ENCODE results near the gene SV2B.

The SV2B gene

GRCh38 chr15:91118817-91119590 lies 18.9 kb downstream of the SV2B start:
- Mint-ChIP-seq H3K27ac (no peak overlapping the region), H3K9me3 (no peaks in the 10 kb centered on the region), H3K36me3 (ENCODE audit: low read depth) (no peaks in the 10 kb centered on the region), H3K4me3 (no peak overlapping the region), H3K4me1 (no peaks in the 10 kb centered on the region), H3K27me3 (peaks cover 32% of the 10 kb centered on the region)
- no peak for DNase-seq
- no peak for ATAC-seq

- Mint-ChIP-seq H3K4me1 (no peaks in the 10 kb centered on the region), H3K9me3 (no peaks in the 10 kb centered on the region), H3K27ac (no peak overlapping the region), H3K36me3 (ENCODE audit: low read depth) (no peaks in the 10 kb centered on the region), H3K4me3 (no peak overlapping the region), H3K27me3 (peaks cover 31% of the 10 kb centered on the region)
- no peak for DNase-seq
- ATAC-seq, result no peak
These were observed 22.2 kb downstream of the SV2B start for GRCh38 chr15:91122296-91122695.

DNA sequence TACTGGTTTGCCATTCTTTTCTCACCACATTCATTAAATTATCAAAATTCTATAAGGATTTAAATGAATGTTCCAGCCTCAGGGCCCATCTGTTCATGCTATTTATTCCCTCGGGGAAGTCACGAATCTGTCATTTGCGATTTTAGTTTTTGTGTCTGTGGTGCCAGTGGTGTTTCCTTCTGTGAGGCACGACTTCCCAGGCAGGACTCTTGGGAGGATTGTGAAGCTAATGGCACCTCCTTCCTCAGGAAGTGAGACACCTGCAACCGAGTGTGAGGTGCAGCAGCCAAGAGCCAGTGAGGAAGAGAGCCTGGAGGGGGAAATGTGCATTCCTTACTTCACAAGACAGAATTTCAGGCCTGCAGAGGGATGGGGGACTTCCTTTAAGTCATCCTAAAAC lies 24.1 kb downstream of the SV2B start:
- no peaks in the 10 kb centered on the region for H3K4me1 Mint-ChIP-seq
- no peak overlapping the region for H3K4me3 Mint-ChIP-seq
- ATAC-seq, result no peak
- no peak for DNase-seq
- no peak overlapping the region for H3K27ac Mint-ChIP-seq
- no peaks in the 10 kb centered on the region for H3K9me3 Mint-ChIP-seq
- H3K27me3 Mint-ChIP-seq, result peaks cover 27% of the 10 kb centered on the region
- H3K36me3 Mint-ChIP-seq (ENCODE audit: low read depth), result no peaks in the 10 kb centered on the region

DNA sequence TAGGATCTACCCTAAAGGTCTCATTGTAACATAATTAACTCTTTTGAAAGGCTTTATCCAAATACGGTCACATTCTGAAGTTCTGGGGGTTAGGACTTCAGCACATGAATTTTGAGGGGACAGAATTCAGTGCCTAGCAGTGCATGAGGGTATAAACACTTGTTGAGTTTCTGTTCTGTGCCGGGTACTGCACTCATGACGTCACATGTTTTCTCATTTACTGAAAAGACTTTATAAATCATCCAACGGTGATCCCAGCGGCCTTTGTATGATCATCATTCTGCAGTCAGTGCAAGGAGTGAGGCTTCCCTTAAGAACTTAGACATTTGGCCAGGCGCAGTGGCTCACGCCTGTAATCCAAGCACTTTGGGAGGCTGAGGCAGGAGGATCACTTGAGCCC lies 25.1 kb downstream of the SV2B start:
- peaks cover 23% of the 10 kb centered on the region for H3K27me3 Mint-ChIP-seq
- no peak for ATAC-seq
- no peaks in the 10 kb centered on the region for H3K9me3 Mint-ChIP-seq
- H3K4me3 Mint-ChIP-seq, result no peak overlapping the region
- DNase-seq, result no peak
- no peak overlapping the region for H3K27ac Mint-ChIP-seq
- H3K4me1 Mint-ChIP-seq, result no peaks in the 10 kb centered on the region
- no peaks in the 10 kb centered on the region for H3K36me3 Mint-ChIP-seq (ENCODE audit: low read depth)

DNA sequence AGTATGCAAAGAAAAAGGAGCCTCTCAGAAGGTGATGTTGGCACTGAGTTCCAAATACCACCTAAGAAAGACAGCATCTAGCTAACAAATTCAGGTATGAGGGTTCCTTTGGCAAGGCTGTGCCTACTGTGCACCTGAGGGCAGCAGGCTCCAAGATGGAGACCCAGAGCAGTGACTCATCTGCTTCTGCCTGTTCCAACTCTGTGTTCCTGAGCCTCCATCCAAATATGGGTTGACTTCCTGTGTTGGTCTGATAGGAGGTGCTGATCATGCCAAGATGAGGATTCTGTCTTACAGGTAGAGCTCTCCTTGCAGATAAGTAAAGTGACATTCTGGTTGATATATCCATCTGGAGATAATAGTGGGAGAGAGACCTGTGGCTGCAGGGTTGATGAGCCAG lies 26.0 kb downstream of the SV2B start:
- DNase-seq (no peak), ATAC-seq (no peak)
- H3K9me3 Mint-ChIP-seq, result no peaks in the 10 kb centered on the region
- H3K4me1 Mint-ChIP-seq, result no peaks in the 10 kb centered on the region
- no peak overlapping the region for H3K27ac Mint-ChIP-seq
- no peaks in the 10 kb centered on the region for H3K36me3 Mint-ChIP-seq (ENCODE audit: low read depth)
- no peak overlapping the region for H3K4me3 Mint-ChIP-seq
- peaks cover 20% of the 10 kb centered on the region for H3K27me3 Mint-ChIP-seq

DNA sequence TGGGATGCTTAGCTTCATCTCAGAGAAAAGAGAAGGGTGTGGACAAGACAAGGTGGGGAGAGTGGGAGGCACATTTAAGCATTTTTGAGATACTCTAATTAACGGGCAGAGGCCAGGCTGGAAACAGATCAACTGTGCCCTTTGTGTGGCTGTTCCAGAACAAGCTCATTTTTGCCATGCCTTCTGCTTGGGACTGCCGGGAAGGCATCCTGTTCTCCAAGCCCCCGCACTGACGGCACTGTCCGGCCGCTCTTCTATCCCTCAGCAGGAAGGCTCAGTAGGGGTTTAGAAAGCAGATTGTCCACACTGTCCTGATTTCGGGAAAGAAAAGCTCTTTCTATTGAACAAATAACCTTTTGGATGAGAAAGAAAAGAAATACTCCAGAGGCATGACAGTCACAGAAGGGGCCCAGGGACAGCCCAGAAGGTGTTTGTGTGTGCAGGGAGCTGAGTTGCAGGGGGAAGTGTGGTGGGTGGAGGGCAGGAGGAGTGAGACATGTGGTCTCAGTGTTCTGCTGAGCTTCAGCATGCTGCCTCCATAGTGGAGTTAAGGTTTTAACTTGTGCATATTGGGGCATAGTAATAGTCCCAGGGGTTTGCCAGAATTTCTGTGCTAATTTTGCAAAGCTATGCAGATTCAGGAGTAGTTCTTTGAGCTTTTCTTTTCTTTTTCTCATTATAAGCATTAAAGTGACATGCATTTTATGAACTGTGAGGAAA lies 27.3 kb downstream of the SV2B start:
- no peaks in the 10 kb centered on the region for H3K9me3 Mint-ChIP-seq
- H3K27ac Mint-ChIP-seq, result no peak overlapping the region
- ATAC-seq, result no peak
- H3K4me1 Mint-ChIP-seq, result no peaks in the 10 kb centered on the region
- no peaks in the 10 kb centered on the region for H3K36me3 Mint-ChIP-seq (ENCODE audit: low read depth)
- H3K27me3 Mint-ChIP-seq, result peaks cover 17% of the 10 kb centered on the region
- H3K4me3 Mint-ChIP-seq, result no peak overlapping the region
- no peak for DNase-seq

DNA sequence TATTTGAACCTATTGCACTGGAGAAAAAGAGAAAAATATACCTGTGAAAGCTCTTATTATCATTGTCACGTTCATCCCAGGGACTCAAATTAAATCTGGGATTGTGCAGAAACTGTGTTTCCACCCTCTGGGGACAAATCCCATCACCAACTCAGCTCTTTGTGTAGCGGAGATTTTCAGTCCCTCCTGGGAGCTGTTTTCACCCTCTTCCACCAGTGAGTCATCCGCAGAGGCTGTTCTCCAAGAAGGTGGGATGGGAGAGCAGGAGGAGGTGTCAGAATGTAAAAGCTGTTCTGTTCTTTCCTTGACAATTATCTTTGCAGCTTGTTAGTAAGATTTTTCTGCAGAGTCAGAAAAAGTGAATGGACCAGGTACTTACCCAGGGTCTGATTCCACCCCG lies 28.0 kb downstream of the SV2B start:
- no peak for DNase-seq
- H3K4me1 Mint-ChIP-seq, result no peaks in the 10 kb centered on the region
- peaks cover 13% of the 10 kb centered on the region for H3K27me3 Mint-ChIP-seq
- H3K27ac Mint-ChIP-seq, result no peak overlapping the region
- no peak overlapping the region for H3K4me3 Mint-ChIP-seq
- H3K36me3 Mint-ChIP-seq (ENCODE audit: low read depth), result no peaks in the 10 kb centered on the region
- no peaks in the 10 kb centered on the region for H3K9me3 Mint-ChIP-seq
- ATAC-seq, result no peak

GRCh38 chr15:91129436-91129835 lies 29.4 kb downstream of the SV2B start:
- H3K27me3 Mint-ChIP-seq, result peaks cover 15% of the 10 kb centered on the region
- no peak overlapping the region for H3K27ac Mint-ChIP-seq
- DNase-seq (no peak), ATAC-seq (no peak)
- H3K36me3 Mint-ChIP-seq (ENCODE audit: low read depth), result no peaks in the 10 kb centered on the region
- H3K4me3 Mint-ChIP-seq, result no peak overlapping the region
- H3K4me1 Mint-ChIP-seq, result no peaks in the 10 kb centered on the region
- no peaks in the 10 kb centered on the region for H3K9me3 Mint-ChIP-seq

DNA sequence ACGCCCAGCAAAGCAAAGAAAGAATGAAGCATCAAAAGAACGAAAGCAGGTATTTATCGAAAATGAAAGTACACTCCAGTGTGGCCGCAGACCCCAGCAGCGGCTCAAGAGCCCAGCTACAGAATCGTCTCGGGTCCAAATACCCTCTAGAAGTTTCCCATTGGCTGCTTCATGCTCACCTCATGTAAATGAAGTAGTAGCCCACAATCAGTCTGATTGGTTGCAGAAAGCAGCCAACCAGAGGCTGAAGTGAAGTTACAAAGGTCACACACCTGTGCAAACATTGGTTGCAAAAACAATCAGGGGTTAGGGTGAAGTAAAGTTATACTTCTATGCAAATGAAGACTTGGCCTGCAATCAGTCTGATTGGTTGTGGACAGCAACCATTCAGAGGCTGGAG lies 32.0 kb downstream of the SV2B start:
- ATAC-seq, result no peak
- Mint-ChIP-seq H3K4me3 (no peak overlapping the region), H3K9me3 (no peaks in the 10 kb centered on the region), H3K27ac (no peak overlapping the region), H3K27me3 (peaks cover 4% of the 10 kb centered on the region), H3K4me1 (no peaks in the 10 kb centered on the region), H3K36me3 (ENCODE audit: low read depth) (no peaks in the 10 kb centered on the region)
- no peak for DNase-seq

DNA sequence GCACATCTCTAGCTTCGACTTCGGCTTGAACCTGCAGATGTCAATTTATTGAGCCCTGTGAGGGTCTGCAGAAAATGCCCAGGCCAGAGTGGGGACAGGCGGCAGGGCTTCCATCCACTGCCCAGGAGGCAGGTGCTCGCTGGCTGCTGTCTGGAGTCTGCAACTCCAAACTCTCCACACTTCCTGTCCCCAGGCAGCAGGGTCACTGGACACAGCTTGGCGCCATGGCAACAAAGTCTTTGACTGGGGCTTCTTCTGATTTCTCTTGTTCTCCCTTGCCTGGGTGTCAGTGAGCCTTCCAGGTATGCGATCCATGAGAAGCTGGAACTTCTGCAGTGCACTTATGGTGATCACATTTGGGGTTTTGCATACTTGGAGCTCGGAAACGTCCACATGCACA lies 33.5 kb downstream of the SV2B start:
- H3K9me3 Mint-ChIP-seq, result peaks cover 3% of the 10 kb centered on the region
- no peaks in the 10 kb centered on the region for H3K36me3 Mint-ChIP-seq (ENCODE audit: low read depth)
- H3K27ac Mint-ChIP-seq, result no peak overlapping the region
- ATAC-seq (no peak), DNase-seq (no peak)
- no peaks in the 10 kb centered on the region for H3K4me1 Mint-ChIP-seq
- no peak overlapping the region for H3K4me3 Mint-ChIP-seq
- H3K27me3 Mint-ChIP-seq, result peaks cover 9% of the 10 kb centered on the region

DNA sequence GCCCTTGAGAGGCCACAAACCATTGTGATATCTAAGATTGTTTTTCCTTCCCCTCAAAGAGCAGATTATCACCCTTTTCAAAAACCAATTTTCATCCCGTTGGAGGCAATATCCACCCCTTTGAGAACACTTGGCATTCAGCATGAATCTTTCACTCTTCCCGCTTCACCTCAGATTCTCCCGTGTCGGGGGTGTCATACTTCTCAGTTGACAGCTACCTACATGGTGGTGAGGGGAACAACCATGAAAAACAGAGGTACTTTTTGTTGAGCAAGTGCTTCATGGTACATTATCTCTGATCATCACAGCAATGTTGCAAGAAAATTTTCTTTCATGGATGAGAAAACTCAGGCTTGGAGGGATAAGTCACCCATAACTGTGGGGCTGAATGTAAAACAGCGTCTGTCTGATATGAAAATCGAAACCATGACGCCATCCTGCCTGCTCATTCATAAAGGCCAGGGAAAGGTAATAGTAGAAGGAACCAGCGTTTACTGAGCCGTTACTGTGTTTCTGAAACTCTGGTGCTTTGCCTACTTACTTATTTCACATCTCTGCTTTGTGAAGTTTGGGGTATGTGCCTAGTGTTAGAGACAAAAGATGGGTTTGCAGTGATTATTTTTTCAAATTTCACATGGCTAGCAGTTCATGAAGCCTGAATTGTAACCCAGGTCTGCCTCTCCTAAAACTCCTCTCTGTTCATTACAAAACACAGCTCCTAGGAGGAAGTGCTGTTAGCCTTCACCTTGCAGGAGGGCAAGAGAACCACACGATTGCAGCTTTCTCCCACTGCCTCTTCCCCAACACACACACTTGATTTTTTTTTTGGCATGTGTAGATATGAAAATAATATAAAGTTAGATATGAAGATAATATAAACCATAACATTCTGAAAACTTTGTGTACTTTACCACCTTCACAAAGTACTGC lies 35.4 kb downstream of the SV2B start:
- H3K27ac Mint-ChIP-seq, result no peak overlapping the region
- DNase-seq, result no peak
- peaks cover 14% of the 10 kb centered on the region for H3K27me3 Mint-ChIP-seq
- peaks cover 3% of the 10 kb centered on the region for H3K9me3 Mint-ChIP-seq
- H3K36me3 Mint-ChIP-seq (ENCODE audit: low read depth), result no peaks in the 10 kb centered on the region
- no peak overlapping the region for H3K4me3 Mint-ChIP-seq
- ATAC-seq, result no peak
- H3K4me1 Mint-ChIP-seq, result no peaks in the 10 kb centered on the region

DNA sequence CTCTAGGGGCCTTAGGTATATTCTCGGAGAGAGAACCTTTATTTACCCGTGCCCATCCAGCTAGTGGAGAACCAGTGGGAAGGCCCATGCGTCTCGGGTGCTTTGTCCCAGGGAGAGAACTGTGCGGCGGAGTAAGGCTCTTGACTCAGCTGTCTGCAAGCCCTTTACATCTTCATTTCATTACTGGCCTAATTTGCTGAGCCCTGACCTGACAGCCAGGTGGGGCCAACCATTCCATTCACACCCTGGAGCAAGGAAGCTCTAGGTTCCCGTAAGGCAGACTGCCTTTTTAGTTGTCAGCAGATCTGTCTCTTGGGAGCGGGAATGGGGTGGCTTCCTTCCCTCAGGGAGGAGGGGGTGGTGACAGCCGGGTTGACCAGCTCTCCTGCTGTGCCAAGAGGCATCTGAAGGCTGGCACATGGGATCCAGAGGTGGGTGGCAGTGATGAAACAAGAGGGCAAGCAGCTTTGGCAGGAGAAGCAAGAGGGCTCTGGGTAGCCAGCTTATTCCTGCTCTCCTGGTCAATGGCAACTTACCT lies 36.4 kb downstream of the SV2B start:
- H3K9me3 Mint-ChIP-seq, result peaks cover 3% of the 10 kb centered on the region
- H3K4me1 Mint-ChIP-seq, result no peaks in the 10 kb centered on the region
- ATAC-seq (no peak), DNase-seq (no peak)
- no peak overlapping the region for H3K27ac Mint-ChIP-seq
- H3K4me3 Mint-ChIP-seq, result no peak overlapping the region
- H3K27me3 Mint-ChIP-seq, result peaks cover 14% of the 10 kb centered on the region
- H3K36me3 Mint-ChIP-seq (ENCODE audit: low read depth), result no peaks in the 10 kb centered on the region

GRCh38 chr15:91140601-91141000 lies 40.5 kb downstream of the SV2B start:
- Mint-ChIP-seq H3K9me3 (peaks cover 3% of the 10 kb centered on the region), H3K27ac (no peak overlapping the region), H3K4me1 (no peaks in the 10 kb centered on the region), H3K4me3 (no peak overlapping the region), H3K27me3 (peaks cover 15% of the 10 kb centered on the region), H3K36me3 (ENCODE audit: low read depth) (no peaks in the 10 kb centered on the region)
- ATAC-seq (no peak), DNase-seq (no peak)

DNA sequence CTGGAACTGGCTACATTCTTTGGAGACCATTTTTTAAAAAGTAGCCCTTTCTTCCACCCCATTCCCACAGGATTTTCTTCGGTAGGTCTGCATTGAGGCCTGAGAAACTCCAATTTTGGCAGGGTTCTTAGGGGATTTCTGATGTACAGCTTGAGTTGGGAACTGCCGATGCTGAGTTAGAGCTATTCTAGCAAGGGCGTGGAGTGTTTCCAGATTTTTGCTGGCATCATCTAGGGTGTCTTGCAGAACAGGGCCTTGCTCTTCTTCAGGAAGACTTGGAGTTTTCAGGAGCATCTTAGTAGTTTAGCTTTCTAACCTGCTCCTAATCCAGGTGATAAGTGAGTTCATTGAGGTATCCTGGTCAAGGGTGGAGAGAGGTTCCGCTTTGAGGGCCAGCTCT lies 41.0 kb downstream of the SV2B start:
- ATAC-seq (no peak), DNase-seq (no peak)
- peaks cover 19% of the 10 kb centered on the region for H3K27me3 Mint-ChIP-seq
- H3K4me1 Mint-ChIP-seq, result no peaks in the 10 kb centered on the region
- no peak overlapping the region for H3K27ac Mint-ChIP-seq
- no peaks in the 10 kb centered on the region for H3K36me3 Mint-ChIP-seq (ENCODE audit: low read depth)
- H3K4me3 Mint-ChIP-seq, result no peak overlapping the region
- H3K9me3 Mint-ChIP-seq, result peaks cover 3% of the 10 kb centered on the region
